ENCODE measurements around the gene NPTN. TPM values are rescaled to one million over a fixed set of nuclear protein-coding genes. Genes with fewer than 3 reads are reported as not detected.
A peak's percentile ranks its signal among the peaks of the same experiment; 100 is the strongest.

Gene NPTN
- total RNA-seq, 2 experiments from 2014 or later = 31.4 to 33.0 TPM

DNA sequence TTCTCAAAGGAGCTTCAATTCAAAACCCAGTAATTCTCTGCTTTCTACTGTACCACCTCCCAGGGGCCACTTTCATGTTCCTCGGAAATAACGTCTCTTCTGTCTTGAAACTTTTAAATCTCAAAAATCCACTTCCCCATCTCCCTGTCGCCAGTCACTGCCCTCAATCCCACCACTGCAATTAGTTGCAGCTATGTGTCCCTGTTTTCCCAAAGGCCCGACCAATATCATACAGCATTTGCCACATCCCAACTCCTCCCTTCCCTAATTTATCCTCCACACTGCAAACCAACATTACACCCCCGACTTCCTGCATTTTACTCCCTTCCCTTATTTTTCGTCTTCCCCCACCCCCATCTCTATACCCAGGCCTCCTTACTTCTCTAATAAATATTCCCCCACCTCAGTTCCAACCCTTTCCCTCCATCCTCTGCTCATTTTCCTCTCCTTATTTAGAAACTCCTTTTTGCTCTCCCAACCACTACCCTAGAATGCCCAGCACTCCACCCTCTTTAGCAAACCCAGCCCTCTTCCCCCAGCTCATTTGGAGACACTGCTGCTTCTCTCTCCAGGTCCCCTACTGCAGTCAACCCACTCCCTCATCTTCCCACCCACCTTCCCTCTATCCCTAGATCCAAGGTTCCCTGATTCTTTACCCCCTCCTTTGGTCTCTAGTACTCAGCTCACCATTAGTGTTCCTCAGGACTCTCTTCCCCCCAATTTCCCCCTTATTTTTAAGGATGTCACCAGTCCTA, 1.1 kb downstream of the NPTN start:
- no peak for DNase-seq
- Mint-ChIP-seq H3K9me3 (ENCODE audit: insufficient read depth) (no peaks in the 10 kb centered on the region), H3K4me1 (ENCODE audit: low read depth) (peaks cover 44% of the 10 kb centered on the region), H3K4me3 (peak overlapping the region; percentile 80), H3K27me3 (ENCODE audit: low read depth) (peaks cover 10% of the 10 kb centered on the region), H3K27ac (peak overlapping the region; percentile 56), H3K36me3 (ENCODE audit: low read depth) (peaks cover 2% of the 10 kb centered on the region)
- ATAC-seq = no peak
- CTCF ChIA-PET = interaction anchor here (1.6 to 10.1 kb wide), 4 partner anchors 12 to 72 kb away, joined by 6 to 228 read pairs (median 132); no protein-coding TSS in a partner anchor
- POLR2A ChIA-PET = interaction anchor here (0.5 to 1.0 kb wide), 4 partner anchors 24 to 1176 kb away, joined by 3 to 4 read pairs (median 3); no protein-coding TSS in a partner anchor

DNA sequence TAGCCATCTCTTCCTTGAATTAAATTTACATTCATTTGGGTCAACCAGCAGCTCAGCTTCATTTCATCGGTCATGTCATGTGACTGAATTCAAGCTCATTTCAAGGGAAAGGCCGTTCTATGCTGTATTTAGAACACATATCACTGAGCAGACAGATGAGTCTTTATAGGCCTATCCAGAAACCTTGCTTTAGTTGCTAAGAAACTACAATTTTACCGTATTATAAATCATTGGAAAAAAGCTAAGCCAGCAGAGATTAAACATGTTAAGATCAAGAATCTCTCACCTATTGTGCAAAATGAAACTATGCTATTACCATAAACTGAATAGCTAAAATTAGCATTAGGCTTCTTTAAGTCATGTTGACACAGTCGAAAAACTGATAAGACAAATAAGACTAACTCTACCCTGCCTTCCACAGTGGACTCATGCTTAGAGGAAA, 2.2 kb downstream of the NPTN start:
- H3K27me3 Mint-ChIP-seq (ENCODE audit: low read depth) = peaks cover 5% of the 10 kb centered on the region
- CTCF ChIA-PET = interaction anchor here (0.9 to 10.1 kb wide), 5 partner anchors 11 to 67 kb away, joined by 3 to 228 read pairs (median 109); no protein-coding TSS in a partner anchor
- POLR2A ChIA-PET = no interaction called here
- H3K4me3 Mint-ChIP-seq = no peak overlapping the region
- no peak for DNase-seq
- H3K36me3 Mint-ChIP-seq (ENCODE audit: low read depth) = peaks cover 2% of the 10 kb centered on the region
- H3K9me3 Mint-ChIP-seq (ENCODE audit: insufficient read depth) = no peaks in the 10 kb centered on the region
- no peak overlapping the region for H3K27ac Mint-ChIP-seq
- peaks cover 40% of the 10 kb centered on the region for H3K4me1 Mint-ChIP-seq (ENCODE audit: low read depth)
- ATAC-seq = no peak

DNA sequence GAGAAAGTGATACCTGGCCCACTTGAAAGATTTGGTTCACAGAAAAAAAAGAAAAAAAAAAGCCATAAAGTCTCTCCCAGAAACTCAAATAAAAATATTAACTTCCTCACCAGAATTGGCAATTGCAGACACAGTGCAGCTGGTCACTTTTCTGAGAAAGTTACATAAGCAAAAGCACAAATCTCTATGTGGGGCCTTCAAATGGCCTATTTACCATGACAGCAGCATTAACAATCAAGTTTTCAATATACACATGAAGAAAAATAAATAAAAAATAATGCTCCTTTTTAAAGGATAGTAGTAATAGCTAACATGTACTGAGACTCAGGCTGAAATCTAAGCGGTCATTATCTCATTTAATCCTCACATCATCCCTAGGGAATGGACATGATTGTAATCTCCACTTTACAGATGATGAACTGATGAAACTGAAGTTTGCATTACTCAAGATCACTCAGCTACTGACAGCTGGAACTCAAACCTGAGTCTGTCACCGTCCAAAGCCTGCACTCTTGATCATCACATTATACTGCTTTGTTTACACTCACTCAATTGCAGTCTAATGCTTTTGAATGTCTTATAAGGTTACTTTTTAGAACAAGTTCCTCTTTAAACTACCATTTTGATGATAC, 3.3 kb downstream of the NPTN start:
- Mint-ChIP-seq H3K4me1 (ENCODE audit: low read depth) (peaks cover 40% of the 10 kb centered on the region), H3K36me3 (ENCODE audit: low read depth) (peaks cover 2% of the 10 kb centered on the region), H3K27me3 (ENCODE audit: low read depth) (peaks cover 2% of the 10 kb centered on the region), H3K9me3 (ENCODE audit: insufficient read depth) (no peaks in the 10 kb centered on the region), H3K4me3 (no peak overlapping the region), H3K27ac (no peak overlapping the region)
- DNase-seq (no peak), ATAC-seq (no peak)
- CTCF ChIA-PET = interaction anchor here (0.9 to 10.1 kb wide), 4 partner anchors 10 to 68 kb away, joined by 3 to 228 read pairs (median 132); no protein-coding TSS in a partner anchor
- POLR2A ChIA-PET = no interaction called here

DNA sequence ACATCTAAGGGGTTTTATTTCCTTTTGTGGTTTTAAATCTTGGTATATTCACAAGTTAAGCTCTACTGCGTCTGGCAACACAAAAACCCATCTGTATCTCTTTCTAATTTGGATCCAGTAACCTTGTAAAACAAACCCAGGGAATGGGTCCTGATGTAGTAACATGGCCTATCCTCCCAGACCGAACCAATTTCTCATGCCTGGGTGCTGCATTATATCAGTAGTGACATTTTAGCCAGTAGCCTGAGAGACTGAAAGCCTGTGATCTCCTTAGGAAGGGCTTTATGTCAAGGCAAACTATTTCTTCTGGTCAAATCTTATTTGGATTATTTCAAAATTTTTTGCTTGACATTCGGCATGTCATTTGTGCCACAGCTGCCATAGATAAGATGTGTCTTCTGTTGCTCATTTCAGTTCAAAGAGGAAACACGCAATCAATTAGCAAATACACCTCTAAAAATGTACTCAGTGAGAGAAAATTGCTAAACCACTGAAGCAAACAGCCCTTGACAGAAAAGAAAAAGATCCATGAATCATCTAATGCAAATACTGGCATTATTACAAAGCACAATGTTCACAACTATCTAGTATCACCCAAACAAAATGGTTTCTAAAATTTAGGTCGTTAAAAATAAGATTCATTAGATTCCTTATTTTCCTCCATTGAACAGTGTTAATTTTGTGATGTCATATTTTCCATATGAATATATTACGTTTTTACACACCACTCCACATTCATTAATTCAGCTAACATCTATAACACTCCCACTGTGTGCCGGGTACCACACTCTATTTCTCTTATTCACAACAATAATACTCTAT, 4.0 kb downstream of the NPTN start:
- H3K36me3 Mint-ChIP-seq (ENCODE audit: low read depth) = peaks cover 2% of the 10 kb centered on the region
- H3K27me3 Mint-ChIP-seq (ENCODE audit: low read depth) = no peaks in the 10 kb centered on the region
- ChIA-PET POLR2A (no interaction called here), CTCF (interaction anchor here (9.3 to 10.1 kb wide), 2 partner anchors 10 to 69 kb away, joined by 155 to 228 read pairs; no protein-coding TSS in a partner anchor)
- ATAC-seq = no peak
- no peak for DNase-seq
- no peak overlapping the region for H3K4me3 Mint-ChIP-seq
- no peaks in the 10 kb centered on the region for H3K9me3 Mint-ChIP-seq (ENCODE audit: insufficient read depth)
- H3K4me1 Mint-ChIP-seq (ENCODE audit: low read depth) = peaks cover 40% of the 10 kb centered on the region
- H3K27ac Mint-ChIP-seq = no peak overlapping the region

DNA sequence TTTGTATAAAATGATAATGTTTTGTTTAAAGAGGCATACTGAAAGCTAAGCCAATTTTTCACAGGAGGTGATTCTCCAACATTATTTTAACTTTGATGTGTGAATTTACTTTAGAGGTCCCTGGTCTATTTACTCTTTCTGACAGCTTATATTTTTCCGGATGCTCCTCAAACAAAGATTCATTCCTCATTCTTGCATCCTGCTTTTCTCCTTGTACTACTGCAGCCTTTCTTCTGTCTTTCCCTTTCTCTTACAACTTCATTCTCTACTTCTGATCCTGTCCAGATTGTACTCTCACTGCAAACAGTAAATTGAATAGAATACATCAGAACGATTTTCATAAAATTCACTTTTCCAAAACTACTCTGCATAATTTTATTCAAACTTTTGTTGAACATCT, 5.1 kb downstream of the NPTN start:
- CTCF ChIA-PET = interaction anchor here (1.9 to 3.7 kb wide), 2 partner anchors 9 to 72 kb away, joined by 5 to 26 read pairs; no protein-coding TSS in a partner anchor
- DNase-seq = no peak
- peaks cover 2% of the 10 kb centered on the region for H3K36me3 Mint-ChIP-seq (ENCODE audit: low read depth)
- POLR2A ChIA-PET = no interaction called here
- H3K4me1 Mint-ChIP-seq (ENCODE audit: low read depth) = peaks cover 33% of the 10 kb centered on the region
- no peak overlapping the region for H3K4me3 Mint-ChIP-seq
- H3K27me3 Mint-ChIP-seq (ENCODE audit: low read depth) = no peaks in the 10 kb centered on the region
- no peaks in the 10 kb centered on the region for H3K9me3 Mint-ChIP-seq (ENCODE audit: insufficient read depth)
- no peak overlapping the region for H3K27ac Mint-ChIP-seq
- no peak for ATAC-seq

DNA sequence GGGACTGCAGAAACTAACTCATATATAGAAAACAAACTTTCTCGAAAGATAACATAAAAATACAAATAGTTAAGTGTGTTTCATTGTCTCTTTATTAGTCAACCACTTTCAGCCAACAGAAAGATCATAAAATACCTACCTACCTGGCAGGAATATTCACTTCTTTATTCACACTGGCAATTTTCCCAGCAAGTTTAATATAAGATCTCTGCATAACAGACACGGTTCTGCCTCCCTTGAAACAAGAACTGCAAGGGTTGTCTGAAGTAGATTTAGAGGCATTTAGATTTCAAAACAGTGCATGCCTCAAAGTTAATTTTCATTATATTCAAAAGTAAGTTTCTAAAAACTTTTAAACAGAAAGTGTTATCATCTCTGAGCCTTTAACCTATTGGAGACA, 7.1 kb downstream of the NPTN start:
- DNase-seq (no peak), ATAC-seq (no peak)
- Mint-ChIP-seq H3K4me1 (ENCODE audit: low read depth) (peaks cover 25% of the 10 kb centered on the region), H3K27me3 (ENCODE audit: low read depth) (no peaks in the 10 kb centered on the region), H3K36me3 (ENCODE audit: low read depth) (peaks cover 2% of the 10 kb centered on the region), H3K4me3 (no peak overlapping the region), H3K9me3 (ENCODE audit: insufficient read depth) (no peaks in the 10 kb centered on the region), H3K27ac (no peak overlapping the region)
- ChIA-PET POLR2A (no interaction called here), CTCF (interaction anchor here (1.2 to 3.7 kb wide), 4 partner anchors 11 to 74 kb away, joined by 3 to 26 read pairs (median 4); no protein-coding TSS in a partner anchor)

DNA sequence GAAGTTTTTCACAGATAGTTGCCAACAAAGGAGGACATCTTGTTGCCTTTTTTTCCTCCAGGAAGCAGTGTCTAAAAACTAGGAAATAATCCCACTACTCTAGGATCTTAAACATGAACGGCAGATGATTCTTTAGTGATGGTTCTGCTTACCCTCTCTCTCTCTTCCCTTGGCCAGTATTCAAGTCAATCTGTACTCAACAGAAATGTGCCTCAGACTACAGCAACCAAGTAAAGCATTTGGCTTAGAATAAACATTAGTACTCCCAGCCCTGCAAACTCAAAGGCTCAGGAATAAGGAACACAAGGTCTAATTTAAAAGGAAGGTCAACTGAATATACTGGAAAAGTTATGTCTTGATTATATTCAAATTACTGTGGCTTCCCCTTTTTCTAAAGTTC, 8.7 kb downstream of the NPTN start:
- Mint-ChIP-seq H3K27ac (no peak overlapping the region), H3K4me3 (no peak overlapping the region), H3K27me3 (ENCODE audit: low read depth) (no peaks in the 10 kb centered on the region), H3K9me3 (ENCODE audit: insufficient read depth) (no peaks in the 10 kb centered on the region), H3K36me3 (ENCODE audit: low read depth) (peaks cover 2% of the 10 kb centered on the region), H3K4me1 (ENCODE audit: low read depth) (peaks cover 24% of the 10 kb centered on the region)
- CTCF ChIA-PET = interaction anchor here (1.0 to 10.1 kb wide), 6 partner anchors 9 to 359 kb away, joined by 3 to 155 read pairs (median 5); partner anchors contain the start of gene NPTN
- no peak for ATAC-seq
- POLR2A ChIA-PET = no interaction called here
- DNase-seq = no peak

DNA sequence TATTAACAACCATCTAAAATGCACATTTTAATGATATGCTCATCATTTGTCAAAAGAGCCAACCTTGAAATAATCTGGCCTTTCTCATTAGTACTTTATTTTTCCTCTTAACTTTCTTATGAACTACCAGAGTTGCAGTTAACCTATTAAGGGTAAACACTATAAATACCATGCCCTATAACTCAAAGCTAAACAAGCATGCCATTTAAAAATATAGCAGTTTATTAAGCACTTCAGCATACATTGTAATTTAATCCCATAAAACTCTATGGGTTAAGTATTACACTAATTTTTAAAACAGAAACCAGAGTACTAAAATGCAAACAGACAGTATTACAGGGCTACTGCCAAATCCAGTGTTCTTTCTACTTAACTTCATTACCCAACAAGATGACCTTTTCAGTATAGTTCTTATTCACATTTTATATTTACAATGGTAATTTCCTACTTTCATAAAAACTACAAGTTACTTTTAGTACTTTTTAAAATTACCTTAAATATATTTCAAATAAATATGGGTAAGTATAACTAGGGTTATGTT, 11.8 kb downstream of the NPTN start:
- no peak overlapping the region for H3K27ac Mint-ChIP-seq
- ChIA-PET CTCF (interaction anchor here (10.1 kb wide), 1 partner anchor 12 kb away, joined by 155 read pairs; the partner anchor contains the start of gene NPTN), POLR2A (no interaction called here)
- peaks cover 12% of the 10 kb centered on the region for H3K4me1 Mint-ChIP-seq (ENCODE audit: low read depth)
- no peaks in the 10 kb centered on the region for H3K36me3 Mint-ChIP-seq (ENCODE audit: low read depth)
- H3K9me3 Mint-ChIP-seq (ENCODE audit: insufficient read depth) = no peaks in the 10 kb centered on the region
- no peak overlapping the region for H3K4me3 Mint-ChIP-seq
- no peak for ATAC-seq
- no peak for DNase-seq
- no peaks in the 10 kb centered on the region for H3K27me3 Mint-ChIP-seq (ENCODE audit: low read depth)

DNA sequence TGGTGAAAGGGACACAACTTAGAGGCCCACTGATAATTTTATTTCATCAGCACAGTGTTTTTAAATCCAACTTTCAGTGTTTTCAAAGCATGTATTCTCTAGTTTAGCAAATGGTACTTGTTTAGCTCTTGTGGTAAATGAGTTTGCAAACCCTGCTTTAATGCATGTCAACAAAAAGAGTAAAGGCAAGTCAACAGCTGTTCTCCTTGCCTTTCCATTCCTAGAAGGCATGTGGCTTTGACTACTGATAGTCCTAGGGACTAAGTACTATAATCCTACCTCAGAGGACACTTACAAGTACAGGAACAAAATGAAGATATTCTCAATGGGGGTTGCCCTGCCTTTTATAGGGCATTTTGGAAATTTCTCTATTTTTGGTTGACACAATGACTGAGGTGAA, 13.1 kb downstream of the NPTN start:
- H3K4me3 Mint-ChIP-seq = no peak overlapping the region
- H3K27ac Mint-ChIP-seq = no peak overlapping the region

DNA sequence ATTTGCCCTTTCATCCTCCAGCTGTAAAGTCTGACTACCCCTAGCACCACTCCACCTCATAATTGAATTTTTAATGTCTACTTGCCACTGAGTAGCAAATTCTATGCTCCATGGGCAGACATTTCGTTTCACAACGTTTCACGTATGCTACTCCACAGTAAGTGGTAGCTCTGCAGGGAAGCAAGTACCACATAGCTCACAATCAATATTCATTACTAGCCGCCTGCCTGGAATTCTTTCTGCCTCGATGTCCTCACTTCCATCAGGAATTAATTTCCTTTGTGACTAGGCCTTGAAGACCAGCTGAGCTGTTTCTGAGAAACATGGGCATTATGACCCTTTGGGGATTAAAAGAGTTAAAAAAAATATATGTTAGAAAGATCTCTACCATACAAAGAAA, 15.3 kb downstream of the NPTN start:
- ChIA-PET POLR2A (interaction anchor here (1.3 kb wide), 1 partner anchor 11 kb away, joined by 4 read pairs; no protein-coding TSS in a partner anchor), CTCF (interaction anchor here (0.7 to 10.1 kb wide), 5 partner anchors 11 to 87 kb away, joined by 4 to 155 read pairs (median 5); partner anchors contain the start of gene NPTN)
- Mint-ChIP-seq H3K27ac (no peak overlapping the region), H3K4me1 (ENCODE audit: low read depth) (peaks cover 12% of the 10 kb centered on the region), H3K36me3 (ENCODE audit: low read depth) (no peaks in the 10 kb centered on the region), H3K9me3 (ENCODE audit: insufficient read depth) (no peaks in the 10 kb centered on the region), H3K27me3 (ENCODE audit: low read depth) (no peaks in the 10 kb centered on the region), H3K4me3 (no peak overlapping the region)
- ATAC-seq (no peak), DNase-seq (no peak)

More for the DNA sequence above, 13.1 kb downstream of the NPTN start:
- Mint-ChIP-seq H3K9me3 (ENCODE audit: insufficient read depth) (no peaks in the 10 kb centered on the region), H3K36me3 (ENCODE audit: low read depth) (no peaks in the 10 kb centered on the region), H3K27me3 (ENCODE audit: low read depth) (no peaks in the 10 kb centered on the region), H3K4me1 (ENCODE audit: low read depth) (peaks cover 12% of the 10 kb centered on the region)
- CTCF ChIA-PET = interaction anchor here (2.3 to 10.1 kb wide), 2 partner anchors 13 to 14 kb away, joined by 11 to 155 read pairs; partner anchors contain the start of gene NPTN
- ATAC-seq = no peak
- POLR2A ChIA-PET = interaction anchor here (1.2 to 1.3 kb wide), 2 partner anchors 13 to 17 kb away, joined by 3 read pairs; partner anchors contain the start of gene NPTN
- DNase-seq = no peak

Measured in activated CD8-positive, alpha-beta T cell treated with anti-CD3 and anti-CD28 coated beads, Interleukin-2, amount 10 ng/mL, durations not matched to agents 7 days and 5 days (primary cell).